Tibial nerve (tissue), 3 donors: ENCODE measurements around the gene GPR87.

Experiments
- CTCF ChIP-seq, 5 experiments: fragments of 200-600 bp in 3 of 5; fragments of 450-650 bp in 2 of 5; sonication (generic) in 3 of 5; IDR thresholded peaks; one replicate each; pipeline ENCODE4 v1.5.1; 2016 to 2019; ENCODE audit warnings: antibody characterized with exemption in 5 of 5, mild to moderate bottlenecking in 3 of 5, moderate library complexity in 2 of 5
- POLR2A ChIP-seq, 2 donors: fragments of 450-650 bp; IDR thresholded peaks; one replicate each; pipeline ENCODE4 v1.6.1; 2017; ENCODE audit warnings: antibody characterized with exemption in 2 of 2, mild to moderate bottlenecking in 2 of 2, moderate library complexity in 2 of 2

GRCh38 chr3:151301787-151302186 is 14.8 kb downstream of the GPR87 start:
- TF ChIP-seq POLR2A (IDR thresholded peaks at IDR 0.05) (no peak), CTCF (IDR thresholded peaks at IDR 0.05) (no peak)
